AG04450 (cell line): Measurements from ENCODE around the gene RUSF1. TPM values are rescaled to one million over a fixed set of nuclear protein-coding genes. Genes with fewer than 3 reads are reported as not detected.

Source experiments
- CTCF ChIA-PET: fragments of 300-600, 350-600 bp; formaldehyde crosslinking; extraction: SDS; loops from one replicate; lab custom pipeline; 2022; ENCODE audit warnings: antibody characterized with exemption, inconsistent platforms; lab: Charles Lee
- POLR2A ChIA-PET: fragments of 350-600 bp; formaldehyde crosslinking; extraction: SDS; loops from one replicate; lab custom pipeline; 2021; ENCODE audit warnings: antibody characterized with exemption, inconsistent platforms; lab: Yijun Ruan, JAX
- DNase-seq: peaks from one replicate; pipeline ENCODE4 v3.0.0-alpha.2; 2011; ENCODE audit warnings: low read depth, low spot score
- H3K27ac ChIP-seq: one replicate; pipeline ENCODE4 v1.5.1; 2012; ENCODE audit warnings: low read depth, low read length, control low read depth
- H3K27me3 ChIP-seq: one replicate; pipeline ENCODE4 v1.6.0; 2012; ENCODE audit warnings: low read length; ENCODE audit not compliant: control insufficient read depth, insufficient read depth
- H3K4me3 ChIP-seq: 2 replicates; pipeline ENCODE4 v1.5.1; 2011; ENCODE audit warnings: mild to moderate bottlenecking, low read depth, low read length, control low read depth
- H3K9me3 ChIP-seq: 2 replicates; pipeline ENCODE4 v1.5.1; 2012; ENCODE audit warnings: low read length; ENCODE audit not compliant: control insufficient read depth, insufficient read depth
- CTCF ChIP-seq: IDR thresholded peaks from 2 replicates; pipeline ENCODE4 v1.5.1; 2011; ENCODE audit warnings: low read depth, low read length, control low read depth, inconsistent platforms
- polyA plus RNA-seq: library from polyadenylated mRNA; depleted of rRNA; stranded (reverse); fragments of >200 nt; gene quantifications from 2 replicates; pipeline ENCODE4 v1.2.3, GENCODE V29; 2011

Gene RUSF1
- polyA plus RNA-seq, 1 experiment, result 32.2 TPM

- H3K9me3 ChIP-seq, result no peaks in the 10 kb centered on the region
- ChIA-PET POLR2A (no interaction called here), CTCF (no interaction called here)
Observed at GRCh38 chr16:31493506-31494125, 14.6 kb downstream of the RUSF1 start.

GRCh38 chr16:31491778-31492418 lies 16.3 kb downstream of the RUSF1 start:
- CTCF ChIA-PET, result interaction anchor here (0.9 to 1.7 kb wide), 2 partner anchors 31 to 376 kb away, joined by 3 read pairs; no protein-coding TSS in a partner anchor

More at GRCh38 chr16:31493506-31494125, 14.6 kb downstream of the RUSF1 start:
- no peak overlapping the region for H3K4me3 ChIP-seq
- no peak for DNase-seq
- no peaks in the 10 kb centered on the region for H3K27me3 ChIP-seq
- no peak overlapping the region for H3K27ac ChIP-seq
- TF ChIP-seq CTCF, result no peak

GRCh38 chr16:31489616-31490584 lies 18.3 kb downstream of the RUSF1 start:
- H3K4me3 ChIP-seq, result no peak overlapping the region
- POLR2A ChIA-PET, result interaction anchor here (0.6 to 0.7 kb wide), 2 partner anchors 9 to 11 kb away, joined by 3 to 6 read pairs; no protein-coding TSS in a partner anchor
- CTCF ChIA-PET, result interaction anchor here (1.3 kb wide), 1 partner anchor 30 kb away, joined by 3 read pairs; no protein-coding TSS in a partner anchor
- no peak overlapping the region for H3K27ac ChIP-seq
- TF ChIP-seq CTCF, result no peak
- peaks cover 26% of the 10 kb centered on the region for H3K27me3 ChIP-seq
- H3K9me3 ChIP-seq, result no peaks in the 10 kb centered on the region; the same call in 1 of the 2 replicates
- DNase-seq, result no peak

More at GRCh38 chr16:31491778-31492418, 16.3 kb downstream of the RUSF1 start:
- H3K9me3 ChIP-seq, result no peaks in the 10 kb centered on the region; the same call in 1 of the 2 replicates
- POLR2A ChIA-PET, result interaction anchor here (0.6 to 0.7 kb wide), 2 partner anchors 543 to 548 kb away, joined by 4 to 6 read pairs; no protein-coding TSS in a partner anchor
- H3K4me3 ChIP-seq, result no peak overlapping the region
- no peak for TF ChIP-seq CTCF
- H3K27me3 ChIP-seq, result peaks cover 14% of the 10 kb centered on the region
- no peak overlapping the region for H3K27ac ChIP-seq
- DNase-seq, result no peak

GRCh38 chr16:31489298-31489564 lies 19.0 kb downstream of the RUSF1 start:
- Histone ChIP-seq H3K27ac (no peak overlapping the region), H3K4me3 (no peak overlapping the region), H3K9me3 (no peaks in the 10 kb centered on the region; the same call in 1 of the 2 replicates), H3K27me3 (peaks cover 28% of the 10 kb centered on the region)
- ChIA-PET CTCF (no interaction called here), POLR2A (no interaction called here)
- no peak for TF ChIP-seq CTCF
- no peak for DNase-seq
